ENCODE measurements around the gene GRIK2. TPM values are rescaled to one million over a fixed set of nuclear protein-coding genes. Genes with fewer than 3 reads are reported as not detected.

GRIK2 gene
- total RNA-seq, 5 donors from 2014 or later (not counting 1 experiment from before 2014, with no cell fraction given) = 0.15 to 0.19 TPM; not detected in 3

- no peak overlapping the region for H3K4me3 Mint-ChIP-seq
- 9% methylated on average over 27 of the region's 30 CpGs for WGBS (ENCODE audit: insufficient coverage)
- peaks cover 6 to 14% (median 12%) of the 10 kb centered on the region in 3 donors for H3K9me3 Mint-ChIP-seq
- H3K27me3 ChIP-seq (replicated peaks in 1 of 2; ENCODE audit: control insufficient read depth in 2 of 2, extremely low read depth in 1 of 2, insufficient read depth in 2 of 2, low read length in 1 of 2) = peaks cover 24 to 30% of the 10 kb centered on the region in 2 experiments
- CTCF ChIA-PET = no interaction called here
- no peak overlapping the region for H3K4me3 ChIP-seq (ENCODE audit: control insufficient read depth in 1 of 2, extremely low read depth in 1 of 2, low read length in 1 of 2)
- ATAC-seq (replicated peaks in 1 of 4) (no peak), DNase-seq (no peak)
- no peaks in the 10 kb centered on the region for H3K36me3 Mint-ChIP-seq
- no peaks in the 10 kb centered on the region for H3K9me3 ChIP-seq
- H3K27ac Mint-ChIP-seq = no peak overlapping the region
- peaks cover 0 to 6% (median 0%) of the 10 kb centered on the region in 3 donors for H3K4me1 Mint-ChIP-seq
- no peaks in the 10 kb centered on the region for H3K36me3 ChIP-seq (ENCODE audit: control insufficient read depth in 2 of 2, extremely low read depth in 1 of 2, insufficient read depth in 1 of 2, low read length in 1 of 2)
- peaks cover 50 to 60% of the 10 kb centered on the region in 2 donors for H3K27me3 Mint-ChIP-seq
- POLR2A ChIA-PET = interaction anchor here in 1 of 2 donors (0.6 kb wide), 1 partner anchor 19 kb away, joined by 8 read pairs; no protein-coding TSS in a partner anchor
- H3K27ac ChIP-seq (ENCODE audit: low read length) = no peak overlapping the region
- no peaks in the 10 kb centered on the region for H3K4me1 ChIP-seq (ENCODE audit: control insufficient read depth in 1 of 2, extremely low read depth in 1 of 2, insufficient read depth in 2 of 2, low read length in 2 of 2)
Measured at GRCh38 chr6:101399616-101400162, 6.2 kb downstream of the GRIK2 start.

- Mint-ChIP-seq H3K4me1 (peaks cover 0 to 6% (median 0%) of the 10 kb centered on the region in 3 donors), H3K36me3 (no peaks in the 10 kb centered on the region), H3K9me3 (peaks cover 7 to 14% (median 12%) of the 10 kb centered on the region in 3 donors), H3K4me3 (no peak overlapping the region), H3K27ac (no peak overlapping the region), H3K27me3 (peaks cover 50 to 61% of the 10 kb centered on the region in 2 donors)
- no peaks in the 10 kb centered on the region for H3K36me3 ChIP-seq (ENCODE audit: control insufficient read depth in 2 of 2, extremely low read depth in 1 of 2, insufficient read depth in 1 of 2, low read length in 1 of 2)
- DNase-seq (no peak), ATAC-seq (replicated peaks in 1 of 4) (no peak)
- POLR2A ChIA-PET = interaction anchor here in 1 of 2 donors (0.6 kb wide), 1 partner anchor 19 kb away, joined by 8 read pairs; no protein-coding TSS in a partner anchor
- no peaks in the 10 kb centered on the region for H3K4me1 ChIP-seq (ENCODE audit: control insufficient read depth in 1 of 2, extremely low read depth in 1 of 2, insufficient read depth in 2 of 2, low read length in 2 of 2)
- peaks cover 21 to 30% of the 10 kb centered on the region in 2 experiments for H3K27me3 ChIP-seq (replicated peaks in 1 of 2; ENCODE audit: control insufficient read depth in 2 of 2, extremely low read depth in 1 of 2, insufficient read depth in 2 of 2, low read length in 1 of 2)
- H3K4me3 ChIP-seq (ENCODE audit: control insufficient read depth in 1 of 2, extremely low read depth in 1 of 2, low read length in 1 of 2) = no peak overlapping the region
- CTCF ChIA-PET = no interaction called here
- 39% methylated on average over 6 of the region's 10 CpGs for WGBS (ENCODE audit: insufficient coverage)
- no peak overlapping the region for H3K27ac ChIP-seq (ENCODE audit: low read length)
- no peaks in the 10 kb centered on the region for H3K9me3 ChIP-seq
Measured at GRCh38 chr6:101400326-101401135, 7.0 kb downstream of the GRIK2 start.

- Mint-ChIP-seq H3K4me1 (peaks cover 0 to 6% (median 0%) of the 10 kb centered on the region in 3 donors), H3K9me3 (peaks cover 7 to 14% (median 12%) of the 10 kb centered on the region in 3 donors), H3K36me3 (no peaks in the 10 kb centered on the region), H3K4me3 (no peak overlapping the region), H3K27me3 (peaks cover 50 to 58% of the 10 kb centered on the region in 2 donors), H3K27ac (no peak overlapping the region)
- Histone ChIP-seq H3K4me3 (ENCODE audit: control insufficient read depth in 1 of 2, extremely low read depth in 1 of 2, low read length in 1 of 2) (no peak overlapping the region), H3K27ac (ENCODE audit: low read length) (no peak overlapping the region), H3K4me1 (ENCODE audit: control insufficient read depth in 1 of 2, extremely low read depth in 1 of 2, insufficient read depth in 2 of 2, low read length in 2 of 2) (no peaks in the 10 kb centered on the region), H3K36me3 (ENCODE audit: control insufficient read depth in 2 of 2, extremely low read depth in 1 of 2, insufficient read depth in 1 of 2, low read length in 1 of 2) (no peaks in the 10 kb centered on the region), H3K27me3 (replicated peaks in 1 of 2; ENCODE audit: control insufficient read depth in 2 of 2, extremely low read depth in 1 of 2, insufficient read depth in 2 of 2, low read length in 1 of 2) (peaks cover 21 to 30% of the 10 kb centered on the region in 2 experiments), H3K9me3 (no peaks in the 10 kb centered on the region)
- POLR2A ChIA-PET = no interaction called here
- ATAC-seq (replicated peaks in 1 of 4) = no peak
- no peak for DNase-seq
- WGBS (ENCODE audit: insufficient coverage) = 22% methylated on average over 3 of the region's 10 CpGs
- CTCF ChIA-PET = no interaction called here
Measured at GRCh38 chr6:101401171-101401570, 7.7 kb downstream of the GRIK2 start.

GRCh38 chr6:101401792-101402621 lies 8.5 kb downstream of the GRIK2 start:
- H3K27ac ChIP-seq (ENCODE audit: low read length) = no peak overlapping the region
- Mint-ChIP-seq H3K4me3 (no peak overlapping the region), H3K4me1 (peaks cover 0 to 6% (median 0%) of the 10 kb centered on the region in 3 donors), H3K9me3 (peaks cover 7 to 14% (median 10%) of the 10 kb centered on the region in 3 donors), H3K36me3 (no peaks in the 10 kb centered on the region), H3K27me3 (peaks cover 50 to 60% of the 10 kb centered on the region in 2 donors), H3K27ac (no peak overlapping the region)
- CTCF ChIA-PET = no interaction called here
- POLR2A ChIA-PET = no interaction called here
- no peaks in the 10 kb centered on the region for H3K4me1 ChIP-seq (ENCODE audit: control insufficient read depth in 1 of 2, extremely low read depth in 1 of 2, insufficient read depth in 2 of 2, low read length in 2 of 2)
- no peaks in the 10 kb centered on the region for H3K36me3 ChIP-seq (ENCODE audit: control insufficient read depth in 2 of 2, extremely low read depth in 1 of 2, insufficient read depth in 1 of 2, low read length in 1 of 2)
- DNase-seq = no peak
- no peak for ATAC-seq (replicated peaks in 1 of 4)
- no peak overlapping the region for H3K4me3 ChIP-seq (ENCODE audit: control insufficient read depth in 1 of 2, extremely low read depth in 1 of 2, low read length in 1 of 2)
- 14% methylated on average over 47 of the region's 50 CpGs for WGBS (ENCODE audit: insufficient coverage)
- peaks cover 21 to 30% of the 10 kb centered on the region in 2 experiments for H3K27me3 ChIP-seq (replicated peaks in 1 of 2; ENCODE audit: control insufficient read depth in 2 of 2, extremely low read depth in 1 of 2, insufficient read depth in 2 of 2, low read length in 1 of 2)
- H3K9me3 ChIP-seq = no peaks in the 10 kb centered on the region

GRCh38 chr6:101402622-101403031 lies 9.1 kb downstream of the GRIK2 start:
- H3K4me1 Mint-ChIP-seq = peaks cover 0 to 6% (median 0%) of the 10 kb centered on the region in 3 donors
- Histone ChIP-seq H3K27me3 (replicated peaks in 1 of 2; ENCODE audit: control insufficient read depth in 2 of 2, extremely low read depth in 1 of 2, insufficient read depth in 2 of 2, low read length in 1 of 2) (peaks cover 21 to 30% of the 10 kb centered on the region in 2 experiments), H3K4me3 (ENCODE audit: control insufficient read depth in 1 of 2, extremely low read depth in 1 of 2, low read length in 1 of 2) (no peak overlapping the region), H3K9me3 (no peaks in the 10 kb centered on the region), H3K36me3 (ENCODE audit: control insufficient read depth in 2 of 2, extremely low read depth in 1 of 2, insufficient read depth in 1 of 2, low read length in 1 of 2) (no peaks in the 10 kb centered on the region), H3K27ac (ENCODE audit: low read length) (no peak overlapping the region), H3K4me1 (ENCODE audit: control insufficient read depth in 1 of 2, extremely low read depth in 1 of 2, insufficient read depth in 2 of 2, low read length in 2 of 2) (no peaks in the 10 kb centered on the region)
- H3K27ac Mint-ChIP-seq = no peak overlapping the region
- H3K36me3 Mint-ChIP-seq = no peaks in the 10 kb centered on the region
- H3K4me3 Mint-ChIP-seq = no peak overlapping the region
- peaks cover 7 to 18% (median 8%) of the 10 kb centered on the region in 3 donors for H3K9me3 Mint-ChIP-seq
- peaks cover 50 to 66% of the 10 kb centered on the region in 2 donors for H3K27me3 Mint-ChIP-seq
- CTCF ChIA-PET = no interaction called here
- POLR2A ChIA-PET = no interaction called here
- WGBS (ENCODE audit: insufficient coverage) = 8% methylated on average over 28 of the region's 28 CpGs
- ATAC-seq (replicated peaks in 1 of 4) = no peak
- DNase-seq = no peak
